Neural progenitor cell (in vitro differentiated cells): ENCODE results near the gene MGAT4A.

Experiments
- CTCF ChIP-seq: fragments of 200-600 bp; sonication (generic); IDR thresholded peaks from 2 replicates; pipeline ENCODE4 v1.5.1; 2017; ENCODE audit warnings: antibody characterized with exemption, mild to moderate bottlenecking
- EZH2phosphoT487 ChIP-seq: fragments of 200-600 bp; sonication (generic); IDR thresholded peaks from 2 replicates; pipeline ENCODE4 v1.6.1; 2017; ENCODE audit warnings: antibody characterized with exemption

- no peak for TF ChIP-seq CTCF
- TF ChIP-seq EZH2phosphoT487 = no peak
Observed at GRCh38 chr2:98778151-98778550, 47.2 kb upstream of the MGAT4A start.
